WTC11 (cell line): Measurements from ENCODE around the gene TDRD9.

Experiments
- CTCF ChIP-seq: fragments of 200-600 bp; IDR thresholded peaks from 2 replicates; pipeline ENCODE4 v1.8.0; 2022; ENCODE audit warnings: antibody characterized with exemption
- ESRRA ChIP-seq: sonication (generic); formaldehyde crosslinking; IDR thresholded peaks from 2 replicates; pipeline ENCODE4 v1.8.1; 2022; ENCODE audit warnings: mild to moderate bottlenecking, missing genetic modification reagents, borderline replicate concordance
- IRF2 ChIP-seq: sonication (generic); formaldehyde crosslinking; IDR thresholded peaks from 2 replicates; pipeline ENCODE4 v1.8.0; 2022; ENCODE audit warnings: low read depth, missing genetic modification reagents, borderline replicate concordance
- NR2C2 ChIP-seq: sonication (generic); formaldehyde crosslinking; IDR thresholded peaks from 2 replicates; pipeline ENCODE4 v1.8.0; 2022; ENCODE audit warnings: mild to moderate bottlenecking, missing genetic modification reagents
- TEAD1 ChIP-seq: sonication (generic); formaldehyde crosslinking; IDR thresholded peaks from 2 replicates; pipeline ENCODE4 v1.8.0; 2022; ENCODE audit warnings: mild to moderate bottlenecking, missing genetic modification reagents
- USF2 ChIP-seq: sonication (generic); formaldehyde crosslinking; IDR thresholded peaks from 2 replicates; pipeline ENCODE4 v1.8.1; 2023; ENCODE audit warnings: mild to moderate bottlenecking, missing genetic modification reagents, moderate library complexity
- ZBTB43 ChIP-seq: sonication (generic); formaldehyde crosslinking; IDR thresholded peaks from 2 replicates; pipeline ENCODE4 v1.8.1; 2023; ENCODE audit warnings: mild to moderate bottlenecking, missing genetic modification reagents
- ZMAT4 ChIP-seq: fragments of 250-450 bp; sonication (Bioruptor Pico); IDR thresholded peaks from 2 replicates; pipeline ENCODE4 v1.9.0; 2021; ENCODE audit warnings: mild to moderate bottlenecking

GRCh38 chr14:103997391-103997790 lies 69.1 kb downstream of the TDRD9 start:
- no peak for TF ChIP-seq CTCF
- TF ChIP-seq ESRRA, result no peak
- TF ChIP-seq TEAD1, result no peak
- no peak for TF ChIP-seq USF2 (CRISPR knock-in tag)
- no peak for TF ChIP-seq ZBTB43 (CRISPR knock-in tag)
- TF ChIP-seq ZMAT4, result no peak
- no peak for TF ChIP-seq IRF2 (CRISPR knock-in tag)
- no peak for TF ChIP-seq NR2C2
